ENCODE results near the gene LRRC8D. TPM values are rescaled to one million over a fixed set of nuclear protein-coding genes. Genes with fewer than 3 reads are reported as not detected.

LRRC8D gene
- total RNA-seq, 1 experiment from 2014 or later: 43.3 TPM

GRCh38 chr1:89855413-89856123 lies 34.7 kb downstream of the LRRC8D start:
- TF ChIP-seq TCF7L2 (IDR thresholded peaks at IDR 0.05; ENCODE audit: low read depth, low read length): no peak
- TF ChIP-seq CTCF (IDR thresholded peaks at IDR 0.05): no peak
- no peak for TF ChIP-seq POLR2AphosphoS5 (IDR thresholded peaks at IDR 0.05; ENCODE audit: low read depth, low read length)
- no peak for TF ChIP-seq SIN3A (IDR thresholded peaks at IDR 0.05; ENCODE audit: borderline replicate concordance, insufficient read depth, low read depth, low read length)
- TF ChIP-seq, protein P1, sequence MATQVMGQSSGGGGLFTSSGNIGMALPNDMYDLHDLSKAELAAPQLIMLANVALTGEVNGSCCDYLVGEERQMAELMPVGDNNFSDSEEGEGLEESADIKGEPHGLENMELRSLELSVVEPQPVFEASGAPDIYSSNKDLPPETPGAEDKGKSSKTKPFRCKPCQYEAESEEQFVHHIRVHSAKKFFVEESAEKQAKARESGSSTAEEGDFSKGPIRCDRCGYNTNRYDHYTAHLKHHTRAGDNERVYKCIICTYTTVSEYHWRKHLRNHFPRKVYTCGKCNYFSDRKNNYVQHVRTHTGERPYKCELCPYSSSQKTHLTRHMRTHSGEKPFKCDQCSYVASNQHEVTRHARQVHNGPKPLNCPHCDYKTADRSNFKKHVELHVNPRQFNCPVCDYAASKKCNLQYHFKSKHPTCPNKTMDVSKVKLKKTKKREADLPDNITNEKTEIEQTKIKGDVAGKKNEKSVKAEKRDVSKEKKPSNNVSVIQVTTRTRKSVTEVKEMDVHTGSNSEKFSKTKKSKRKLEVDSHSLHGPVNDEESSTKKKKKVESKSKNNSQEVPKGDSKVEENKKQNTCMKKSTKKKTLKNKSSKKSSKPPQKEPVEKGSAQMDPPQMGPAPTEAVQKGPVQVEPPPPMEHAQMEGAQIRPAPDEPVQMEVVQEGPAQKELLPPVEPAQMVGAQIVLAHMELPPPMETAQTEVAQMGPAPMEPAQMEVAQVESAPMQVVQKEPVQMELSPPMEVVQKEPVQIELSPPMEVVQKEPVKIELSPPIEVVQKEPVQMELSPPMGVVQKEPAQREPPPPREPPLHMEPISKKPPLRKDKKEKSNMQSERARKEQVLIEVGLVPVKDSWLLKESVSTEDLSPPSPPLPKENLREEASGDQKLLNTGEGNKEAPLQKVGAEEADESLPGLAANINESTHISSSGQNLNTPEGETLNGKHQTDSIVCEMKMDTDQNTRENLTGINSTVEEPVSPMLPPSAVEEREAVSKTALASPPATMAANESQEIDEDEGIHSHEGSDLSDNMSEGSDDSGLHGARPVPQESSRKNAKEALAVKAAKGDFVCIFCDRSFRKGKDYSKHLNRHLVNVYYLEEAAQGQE (IDR thresholded peaks at IDR 0.05; ENCODE audit: insufficient read depth in 1 of 2, low read depth in 2 of 2, low read length in 1 of 2): no peak
- no peak overlapping the region for H3K4me3 ChIP-seq (ENCODE audit: low read depth in 2 of 2, low read length in 2 of 2)
- H3K9me3 ChIP-seq (ENCODE audit: control insufficient read depth, insufficient read depth, low read depth, low read length): no peaks in the 10 kb centered on the region
- intact Hi-C loops (cut with micrococcal nuclease; ENCODE audit: unreplicated experiment) (no loop called here), in situ Hi-C loops (cut with HindIII; ENCODE audit: low pct_unique_long_range_greater_than_20kb, low sequenced_read_pairs) (no loop called here)
- peaks cover 5% of the 10 kb centered on the region; the same call in 1 of the 2 replicates for H3K36me3 ChIP-seq (ENCODE audit: control insufficient read depth, insufficient read depth, low read length)
- ChIA-PET POLR2A (no interaction called here), CTCF (no interaction called here)
- ATAC-seq (no peak), DNase-seq (ENCODE audit: low read depth, low spot score) (no peak)
- H3K27ac ChIP-seq (ENCODE audit: low read length): no peak overlapping the region
- no peaks in the 10 kb centered on the region for H3K27me3 ChIP-seq (ENCODE audit: control insufficient read depth, insufficient read depth, low read length)
- BruUV-seq (replicated peaks): TSS peak; percentile 5
- no peaks in the 10 kb centered on the region for H3K4me1 ChIP-seq (ENCODE audit: control insufficient read depth, insufficient read depth, low read length)

GRCh38 chr1:89863165-89863830 lies 42.5 kb downstream of the LRRC8D start:
- H3K4me1 ChIP-seq (ENCODE audit: control insufficient read depth, insufficient read depth, low read length): peaks cover 24% of the 10 kb centered on the region
- H3K27me3 ChIP-seq (ENCODE audit: control insufficient read depth, insufficient read depth, low read length): no peaks in the 10 kb centered on the region
- no peak overlapping the region for H3K4me3 ChIP-seq (ENCODE audit: low read depth in 2 of 2, low read length in 2 of 2)
- no peak overlapping the region for H3K27ac ChIP-seq (ENCODE audit: low read length)
- CTCF ChIA-PET: interaction anchor here (0.7 kb wide), 1 partner anchor 97 kb away, joined by 4 read pairs; no protein-coding TSS in a partner anchor
- intact Hi-C loops (cut with micrococcal nuclease; ENCODE audit: unreplicated experiment) (no loop called here), in situ Hi-C loops (cut with HindIII; ENCODE audit: low pct_unique_long_range_greater_than_20kb, low sequenced_read_pairs) (no loop called here)
- BruUV-seq (replicated peaks): no TSS peak
- DNase-seq (ENCODE audit: low read depth, low spot score) (no peak), ATAC-seq (no peak)
- no peaks in the 10 kb centered on the region for H3K9me3 ChIP-seq (ENCODE audit: control insufficient read depth, insufficient read depth, low read depth, low read length)
- POLR2A ChIA-PET: no interaction called here
- TF ChIP-seq TCF7L2 (IDR thresholded peaks at IDR 0.05; ENCODE audit: low read depth, low read length): no peak
- H3K36me3 ChIP-seq (ENCODE audit: control insufficient read depth, insufficient read depth, low read length): 0 out of 2 replicates have a peak, but pooled peaks cover 2% of the 10 kb centered on the region

Data from Panc1 (cell line).